HG02763 (cell line): ENCODE results near the gene A1BG.

Source experiments
- ATAC-seq: cut with Tn5 transposase; IDR thresholded peaks from one replicate; pipeline ENCODE4 v1.9.1; 2021; ENCODE audit warnings: mild to moderate bottlenecking, moderate library complexity; ENCODE audit not compliant: unreplicated experiment

Gene A1BG, protein sequence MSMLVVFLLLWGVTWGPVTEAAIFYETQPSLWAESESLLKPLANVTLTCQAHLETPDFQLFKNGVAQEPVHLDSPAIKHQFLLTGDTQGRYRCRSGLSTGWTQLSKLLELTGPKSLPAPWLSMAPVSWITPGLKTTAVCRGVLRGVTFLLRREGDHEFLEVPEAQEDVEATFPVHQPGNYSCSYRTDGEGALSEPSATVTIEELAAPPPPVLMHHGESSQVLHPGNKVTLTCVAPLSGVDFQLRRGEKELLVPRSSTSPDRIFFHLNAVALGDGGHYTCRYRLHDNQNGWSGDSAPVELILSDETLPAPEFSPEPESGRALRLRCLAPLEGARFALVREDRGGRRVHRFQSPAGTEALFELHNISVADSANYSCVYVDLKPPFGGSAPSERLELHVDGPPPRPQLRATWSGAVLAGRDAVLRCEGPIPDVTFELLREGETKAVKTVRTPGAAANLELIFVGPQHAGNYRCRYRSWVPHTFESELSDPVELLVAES

DNA sequence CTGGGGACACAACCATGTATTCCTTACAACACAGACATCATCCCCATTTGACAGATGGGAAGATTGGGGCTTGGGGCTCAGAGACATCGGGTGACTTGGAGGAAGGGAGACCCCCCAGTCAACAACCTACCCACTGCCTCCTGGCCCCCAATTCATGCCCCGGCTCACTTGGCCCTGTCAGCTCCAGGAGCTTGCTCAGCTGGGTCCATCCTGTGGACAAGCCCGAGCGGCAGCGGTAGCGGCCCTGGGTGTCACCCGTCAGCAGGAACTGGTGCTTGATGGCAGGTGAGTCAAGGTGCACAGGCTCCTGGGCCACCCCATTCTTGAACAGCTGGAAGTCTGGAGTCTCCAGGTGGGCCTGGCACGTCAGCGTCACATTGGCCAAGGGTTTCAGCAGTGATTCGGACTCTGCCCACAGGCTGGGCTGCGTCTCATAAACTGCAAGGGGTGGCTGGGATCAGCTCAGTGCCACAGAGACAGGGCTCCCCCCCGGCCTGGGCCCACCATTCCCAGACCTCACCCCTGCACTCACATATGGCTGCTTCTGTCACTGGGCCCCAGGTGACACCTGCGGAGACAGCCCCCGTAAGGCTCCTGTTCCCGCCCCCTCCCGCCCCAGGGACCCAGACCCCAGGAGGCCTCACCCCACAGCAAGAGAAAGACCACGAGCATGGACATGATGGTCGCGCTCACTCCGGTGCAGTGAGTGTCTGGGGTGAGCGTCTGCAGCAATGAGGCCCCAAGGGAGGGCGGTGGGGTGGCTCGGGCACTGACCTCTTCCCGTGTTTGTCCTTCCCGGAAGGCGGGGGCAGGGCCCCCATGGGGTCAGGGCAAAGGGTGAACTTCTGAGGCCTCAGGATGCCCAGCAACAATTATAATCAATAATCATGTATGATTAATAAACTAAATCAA lies at the start of gene A1BG:
Gene A1BG (minus strand): TSS at position 733 of the 912 bp plus-strand sequence. CDS start 55 bp downstream, at position 678.
- ATAC-seq = no peak

- no peak for ATAC-seq
Observed at GRCh38 chr19:58401840-58402421, 48.6 kb upstream of the A1BG start.

GRCh38 chr19:58400916-58401839 lies 47.9 kb upstream of the A1BG start:
- ATAC-seq = peak; percentile 99

DNA sequence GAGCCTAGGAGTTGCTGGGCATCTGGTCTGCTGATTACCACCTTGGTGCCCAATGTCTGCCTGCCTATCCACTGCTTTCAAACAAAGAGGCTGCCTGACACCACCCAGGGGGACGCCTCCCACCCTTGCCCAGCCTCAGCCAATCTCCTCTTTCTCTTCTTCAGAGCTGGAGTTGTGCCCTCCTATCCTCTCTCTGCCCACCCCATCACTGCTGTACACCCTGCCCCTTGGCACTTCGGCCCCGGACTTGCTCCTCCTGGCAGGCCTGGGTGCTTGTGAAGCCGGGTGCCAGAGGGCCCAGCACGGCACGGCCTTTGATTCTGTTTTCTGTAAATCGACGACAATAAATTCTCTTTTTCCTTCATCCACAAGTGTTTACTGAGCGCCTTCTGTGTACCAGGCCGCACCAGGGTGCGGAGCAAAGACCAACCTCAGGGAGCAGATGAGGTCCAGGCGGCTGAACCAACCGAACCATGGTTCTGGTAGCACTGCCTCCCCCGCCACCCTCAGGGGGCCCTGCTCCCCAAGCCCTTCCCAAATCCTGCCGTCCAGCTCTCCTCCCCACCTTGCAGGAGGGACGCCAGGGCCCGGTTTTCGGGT lies 47.1 kb upstream of the A1BG start:
- ATAC-seq = no peak

DNA sequence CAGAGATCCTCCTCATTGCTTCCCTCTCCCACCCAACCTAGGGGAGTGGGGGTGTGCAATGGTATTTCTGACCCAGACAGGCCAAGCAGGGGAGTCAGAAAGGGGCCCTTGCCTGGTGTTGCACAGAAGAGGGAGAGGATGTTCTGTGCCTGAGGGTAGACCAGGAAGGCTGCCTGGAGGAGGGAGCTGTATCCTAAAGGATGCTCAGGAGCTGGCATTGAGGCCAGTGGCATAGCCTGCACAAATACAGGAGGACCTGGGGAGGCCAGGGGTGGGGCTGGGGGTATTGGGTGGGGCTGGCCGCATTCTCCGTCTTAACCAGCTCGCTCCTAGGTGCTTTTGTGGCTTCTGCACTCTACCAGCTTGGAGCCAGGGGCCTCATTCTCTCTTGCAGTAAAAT lies 46.6 kb upstream of the A1BG start:
- no peak for ATAC-seq

- ATAC-seq = no peak
Observed at GRCh38 chr19:58398545-58398944, 45.3 kb upstream of the A1BG start.

- no peak for ATAC-seq
Observed at GRCh38 chr19:58398087-58398486, 44.8 kb upstream of the A1BG start.

GRCh38 chr19:58397533-58398037 lies 44.3 kb upstream of the A1BG start:
- ATAC-seq = no peak

GRCh38 chr19:58396691-58397532 lies 43.6 kb upstream of the A1BG start:
- no peak for ATAC-seq

- ATAC-seq = no peak
Observed at GRCh38 chr19:58395979-58396627, 42.8 kb upstream of the A1BG start.

DNA sequence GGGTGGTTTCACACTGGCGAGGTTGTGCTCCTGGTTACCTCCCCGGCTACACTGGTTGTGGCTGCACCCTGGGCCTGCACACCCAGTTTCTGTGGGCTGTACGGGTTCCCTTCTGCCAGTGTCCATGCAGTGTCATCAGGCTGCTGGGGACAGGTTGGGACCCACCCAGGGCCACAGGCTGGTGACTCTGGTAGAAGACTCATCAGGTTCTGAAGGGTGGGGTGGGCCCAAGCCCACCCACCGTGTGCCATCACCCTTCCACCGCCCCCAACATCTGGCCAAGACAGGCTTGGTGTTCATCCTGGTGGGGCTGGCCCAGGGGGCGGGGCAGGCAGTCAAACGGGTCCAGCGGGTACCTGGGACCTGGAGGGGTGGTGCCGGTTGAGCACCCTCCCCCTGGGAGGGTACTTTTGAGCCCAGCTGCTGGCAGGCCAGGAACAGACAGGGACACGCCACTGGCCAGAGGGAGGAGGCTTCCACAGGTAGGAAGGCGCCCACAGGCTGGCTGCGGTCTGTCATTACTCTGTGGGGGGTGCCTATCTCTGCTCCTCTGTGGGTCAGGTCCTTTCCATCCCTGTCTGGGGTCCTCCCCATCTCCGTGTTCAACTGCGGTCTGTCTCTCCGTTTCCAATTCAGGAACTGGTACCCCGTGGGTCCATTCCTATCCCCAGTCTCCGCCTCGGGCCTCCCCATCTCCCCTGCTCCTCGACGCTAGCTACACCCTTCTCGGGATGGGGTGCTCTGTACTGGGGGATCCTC lies 42.1 kb upstream of the A1BG start, which contains the start of gene RNF225:
Gene RNF225 (plus strand): TSS at position 437 of the 759 bp plus-strand sequence. CDS start 434 bp downstream, outside the sequence.
- no peak for ATAC-seq

DNA sequence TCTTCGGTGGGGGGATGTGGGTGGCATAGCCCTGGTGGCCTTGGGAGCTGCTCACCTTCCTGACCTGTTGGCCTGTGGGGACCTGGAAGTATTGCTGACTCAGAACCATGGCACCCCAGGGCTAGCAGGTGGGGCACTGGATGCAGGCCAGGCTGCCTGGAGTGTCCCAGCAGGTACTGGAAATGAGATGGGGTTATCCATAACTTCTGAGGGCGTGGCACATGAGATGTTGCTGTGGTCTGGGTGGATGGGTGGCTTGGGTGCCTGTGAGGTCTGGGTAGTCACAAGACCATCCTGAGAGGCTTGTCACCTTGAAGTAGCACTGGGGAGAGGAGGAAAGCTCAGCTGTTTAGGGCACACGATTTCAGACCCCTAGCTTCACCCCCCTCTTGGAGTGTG lies 41.5 kb upstream of the A1BG start:
- ATAC-seq = no peak

GRCh38 chr19:58393725-58394033 lies 40.4 kb upstream of the A1BG start:
- ATAC-seq = no peak

DNA sequence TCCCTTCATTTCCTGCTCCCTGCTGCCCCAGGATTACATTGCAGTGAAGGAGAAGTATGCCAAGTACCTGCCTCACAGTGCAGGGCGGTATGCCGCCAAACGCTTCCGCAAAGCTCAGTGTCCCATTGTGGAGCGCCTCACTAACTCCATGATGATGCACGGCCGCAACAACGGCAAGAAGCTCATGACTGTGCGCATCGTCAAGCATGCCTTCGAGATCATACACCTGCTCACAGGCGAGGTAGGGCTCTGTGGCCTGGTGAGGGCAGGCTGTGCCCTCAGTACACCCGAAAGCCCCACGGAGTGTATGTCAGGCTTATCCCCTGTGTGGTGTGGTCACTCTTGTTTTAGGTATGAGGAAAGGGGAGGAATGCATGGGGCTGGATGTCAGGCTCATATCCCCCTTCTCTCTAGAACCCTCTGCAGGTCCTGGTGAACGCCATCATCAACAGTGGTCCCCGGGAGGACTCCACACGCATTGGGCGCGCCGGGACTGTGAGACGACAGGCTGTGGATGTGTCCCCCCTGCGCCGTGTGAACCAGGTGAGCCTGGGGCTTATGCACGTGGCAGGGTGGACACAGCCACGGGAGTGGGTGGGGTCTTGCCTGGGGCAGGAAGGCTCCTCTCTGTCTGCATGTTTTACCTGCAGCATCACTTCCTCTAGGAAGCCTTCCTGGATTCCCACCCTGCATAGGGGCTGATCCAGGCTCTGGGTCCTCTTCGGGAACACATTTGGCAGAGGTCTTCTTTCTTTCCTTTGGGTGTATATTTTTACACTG lies 39.8 kb upstream of the A1BG start:
- ATAC-seq = no peak

GRCh38 chr19:58388175-58388526 lies 34.9 kb upstream of the A1BG start:
- no peak for ATAC-seq

GRCh38 chr19:58387338-58388174 lies 34.3 kb upstream of the A1BG start:
- ATAC-seq = no peak
